H1 (cell line): ENCODE data around the gene KIFC1. TPM values are rescaled to one million over a fixed set of nuclear protein-coding genes. Genes with fewer than 3 reads are reported as not detected.

Source experiments
- CTCF ChIA-PET: fragments of 300-600 bp; sonication (Branson Sonifier 250); formaldehyde crosslinking; loops from one replicate; lab custom pipeline; 2021; ENCODE audit not compliant: partially characterized antibody; lab: Charles Lee
- POLR2A ChIA-PET: fragments of 300-600 bp; sonication (Branson Sonifier 250); formaldehyde crosslinking; loops from one replicate; lab custom pipeline; 2021; ENCODE audit warnings: inconsistent platforms; ENCODE audit not compliant: partially characterized antibody; lab: Charles Lee
- DNase-seq, 2 experiments: peaks; one replicate each; pipeline versions ENCODE4 v3.0.0 to v3.0.0-alpha.2; 2010 to 2022; ENCODE audit warnings: low spot score in 2 of 2, low read depth in 1 of 2, mixed read lengths in 1 of 2
- FAIRE-seq: peaks from 2 replicates; lab custom pipeline; 2011; peaks lifted over from hg19 to GRCh38; lab: Jason Lieb, UNC
- H2AFZ ChIP-seq: 2 replicates; pipeline ENCODE4 v1.8.1; 2012; ENCODE audit warnings: low read length, inconsistent platforms
- H2AK5ac ChIP-seq: 2 replicates; pipeline ENCODE4 v1.6.1; 2013; ENCODE audit warnings: low read depth, low read length
- H2BK120ac ChIP-seq: replicated peaks from 2 replicates; pipeline ENCODE3; 2013; ENCODE audit warnings: low read depth, low read length, inconsistent platforms
- H2BK12ac ChIP-seq: 2 replicates; pipeline ENCODE4 v1.6.1; 2013; ENCODE audit warnings: low read depth, low read length
- H2BK15ac ChIP-seq: 2 replicates; pipeline ENCODE4 v1.6.1; 2013; ENCODE audit warnings: low read length
- H2BK20ac ChIP-seq: 2 replicates; pipeline ENCODE4 v1.6.1; 2013; ENCODE audit warnings: low read length
- H2BK5ac ChIP-seq: 2 replicates; pipeline ENCODE4 v1.6.1; 2013; ENCODE audit warnings: low read depth, low read length
- H3K14ac ChIP-seq: 2 replicates; pipeline ENCODE4 v1.6.1; 2013; ENCODE audit warnings: inconsistent platforms; ENCODE audit not compliant: insufficient read length
- H3K18ac ChIP-seq: 2 replicates; pipeline ENCODE4 v1.6.1; 2013; ENCODE audit warnings: low read length; ENCODE audit errors: extremely low read depth
- H3K23ac ChIP-seq: 2 replicates; pipeline ENCODE4 v1.6.1; 2013; ENCODE audit warnings: inconsistent platforms; ENCODE audit not compliant: insufficient read length
- H3K23me2 ChIP-seq: 2 replicates; pipeline ENCODE4 v1.6.1; 2013; ENCODE audit warnings: low read depth, low read length
- H3K27ac ChIP-seq: 2 replicates; pipeline ENCODE4 v1.6.1; 2011; ENCODE audit warnings: low read depth, low read length, inconsistent platforms
- H3K27me3 ChIP-seq, 4 experiments: replicated peaks in 1 of 4; 1 replicate in 1 of 4; 2 replicates in 3 of 4; pipeline versions ENCODE4 v1.6.1 to v1.8.1; 2011 to 2013; ENCODE audit warnings: low read length in 3 of 4, mild to moderate bottlenecking in 3 of 4, inconsistent platforms in 2 of 4, mixed read lengths in 2 of 4, moderate library complexity in 1 of 4; ENCODE audit not compliant: control insufficient read depth in 3 of 4, insufficient read depth in 3 of 4; ENCODE audit errors: extremely low read depth in 1 of 4
- H3K36me3 ChIP-seq, 4 experiments: 2 replicates each; pipeline versions ENCODE4 v1.6.1 to v1.8.1; 2011 to 2013; ENCODE audit warnings: mild to moderate bottlenecking in 4 of 4, low read length in 3 of 4, moderate library complexity in 2 of 4, control low read depth in 1 of 4, inconsistent platforms in 1 of 4; ENCODE audit not compliant: insufficient read depth in 4 of 4, control insufficient read depth in 2 of 4
- H3K4ac ChIP-seq: replicated peaks from 2 replicates; pipeline ENCODE3; 2013; ENCODE audit warnings: low read length, low read depth, mixed read lengths, inconsistent platforms; ENCODE audit not compliant: insufficient read length
- H3K4me1 ChIP-seq, 4 experiments: replicated peaks in 1 of 4; 1 replicate in 1 of 4; 2 replicates in 3 of 4; pipeline versions ENCODE4 v1.6.1 to v1.8.1; 2011 to 2013; ENCODE audit warnings: low read length in 3 of 4, inconsistent platforms in 2 of 4, mixed read lengths in 1 of 4; ENCODE audit not compliant: insufficient read depth in 4 of 4, control insufficient read depth in 3 of 4
- H3K4me2 ChIP-seq, 2 experiments: 2 replicates each; pipeline versions ENCODE4 v1.6.1 to v1.8.1; 2011 to 2013; ENCODE audit warnings: low read depth in 2 of 2, low read length in 2 of 2, control low read depth in 1 of 2, inconsistent platforms in 1 of 2, mild to moderate bottlenecking in 1 of 2; ENCODE audit not compliant: insufficient read depth in 1 of 2
- H3K4me3 ChIP-seq, 4 experiments: fragments of 200-600, 300-600 bp in 1 of 4; sonication (generic), shearing (Covaris generic), sonication (Bioruptor Twin) in 1 of 4; 2 replicates each; pipeline versions ENCODE4 v1.5.1 to v1.8.1; 2011 to 2016; ENCODE audit warnings: low read length in 4 of 4, low read depth in 3 of 4, control low read depth in 2 of 4, inconsistent platforms in 2 of 4, mild to moderate bottlenecking in 2 of 4, mixed read lengths in 1 of 4, moderate library complexity in 1 of 4; ENCODE audit not compliant: insufficient read depth in 2 of 4; ENCODE audit errors: extremely low read depth in 1 of 4
- H3K56ac ChIP-seq: replicated peaks from 2 replicates; pipeline ENCODE3; 2013; ENCODE audit warnings: low read depth, mild to moderate bottlenecking, mixed read lengths, low read length, inconsistent platforms; ENCODE audit not compliant: insufficient read length
- H3K79me1 ChIP-seq: 2 replicates; pipeline ENCODE4 v1.6.1; 2013; ENCODE audit warnings: low read depth, low read length, control low read depth
- H3K79me2 ChIP-seq, 2 experiments: 2 replicates each; pipeline versions ENCODE4 v1.6.1 to v1.8.1; 2012 to 2013; ENCODE audit warnings: low read length in 2 of 2, mild to moderate bottlenecking in 2 of 2, inconsistent platforms in 1 of 2; ENCODE audit not compliant: insufficient read depth in 2 of 2, control insufficient read depth in 1 of 2
- H3K9ac ChIP-seq, 4 experiments: replicated peaks in 1 of 4; 1 replicate in 1 of 4; 2 replicates in 3 of 4; pipeline versions ENCODE4 v1.6.1 to v1.8.1; 2011 to 2013; ENCODE audit warnings: low read depth in 3 of 4, low read length in 3 of 4, control low read depth in 2 of 4, mild to moderate bottlenecking in 2 of 4, moderate library complexity in 2 of 4, inconsistent platforms in 1 of 4; ENCODE audit errors: extremely low read depth in 1 of 4
- H3K9me3 ChIP-seq, 2 experiments: 2 replicates each; pipeline versions ENCODE4 v1.6.1 to v1.8.1; 2012 to 2013; ENCODE audit warnings: mild to moderate bottlenecking in 2 of 2, moderate library complexity in 2 of 2, control low read depth in 1 of 2, inconsistent platforms in 1 of 2, low read depth in 1 of 2, low read length in 1 of 2, mixed read lengths in 1 of 2; ENCODE audit not compliant: insufficient read depth in 2 of 2
- H4K20me1 ChIP-seq, 2 experiments: replicated peaks in 1 of 2; 2 replicates each; pipeline versions ENCODE3 to v1.8.1; 2011 to 2013; ENCODE audit warnings: inconsistent platforms in 2 of 2, low read length in 2 of 2, mild to moderate bottlenecking in 1 of 2; ENCODE audit not compliant: insufficient read depth in 2 of 2, control insufficient read depth in 1 of 2
- H4K5ac ChIP-seq: 2 replicates; pipeline ENCODE4 v1.6.1; 2013; ENCODE audit warnings: low read length, low read depth, mixed read lengths, inconsistent platforms; ENCODE audit not compliant: insufficient read length
- H4K8ac ChIP-seq: 2 replicates; pipeline ENCODE4 v1.8.0; 2013; ENCODE audit warnings: mild to moderate bottlenecking, moderate library complexity, low read length, inconsistent platforms; ENCODE audit not compliant: insufficient read depth; ENCODE audit errors: extremely low read depth
- H4K91ac ChIP-seq: replicated peaks from 2 replicates; pipeline ENCODE3; 2013; ENCODE audit warnings: low read length, mixed read lengths, inconsistent platforms; ENCODE audit not compliant: insufficient read length
- KDM5A ChIP-seq: fragments of 200-600 bp; IDR thresholded peaks from 2 replicates; pipeline ENCODE4 v1.7.1; 2012; ENCODE audit warnings: mild to moderate bottlenecking, low read length, inconsistent platforms, mixed read lengths
- PHF8 ChIP-seq: fragments of 200-600 bp; sonication (generic); conservative IDR thresholded peaks from 2 replicates; pipeline ENCODE4 v1.7.1; 2012; ENCODE audit warnings: low read depth, mild to moderate bottlenecking, inconsistent platforms, low read length, moderate library complexity
- SAP30 ChIP-seq: fragments of 300-600 bp; sonication (generic); IDR thresholded peaks from 2 replicates; pipeline ENCODE4 v1.7.1; 2012; ENCODE audit warnings: low read length, moderate library complexity, mild to moderate bottlenecking, inconsistent platforms; ENCODE audit not compliant: insufficient read depth, insufficient replicate concordance
- SIN3A ChIP-seq, 2 experiments: IDR thresholded peaks in 1 of 2; conservative IDR thresholded peaks in 1 of 2; 2 replicates each; pipeline ENCODE4 v1.6.1; 2011 to 2012; ENCODE audit warnings: low read length in 2 of 2, improper control_type of control experiment in 1 of 2, low read depth in 1 of 2, mild to moderate bottlenecking in 1 of 2
- SP1 ChIP-seq: IDR thresholded peaks from 2 replicates; pipeline ENCODE4 v1.6.1; 2011; ENCODE audit warnings: low read depth, low read length
- WGBS, 2 experiments: shearing (Covaris generic) in 1 of 2; methylation state at CpG; one replicate each; pipeline versions ENCODE4 v1.1.6 to v1.1.7; 2013 to 2015; ENCODE audit warnings: low lambda C conversion rate in 2 of 2, mixed read lengths in 2 of 2, inconsistent platforms in 1 of 2, low coverage in 1 of 2, missing lambda C conversion rate in 1 of 2; ENCODE audit not compliant: insufficient replicate concordance in 2 of 2, insufficient coverage in 1 of 2, insufficient read length in 1 of 2; ENCODE audit errors: extremely low coverage in 1 of 2, missing lambda C conversion rate in 1 of 2; 5-methylcytosine and 5-hydroxymethylcytosine counted together
- polyA plus RNA-seq, 7 experiments: library from polyadenylated mRNA; depleted of rRNA in 3 of 7; stranded (reverse) in 5 of 7; unstranded in 2 of 7; fragments of >200 nt in 5 of 7; fragments of 200-250 nt in 2 of 7; gene quantifications; 1 replicate in 5 of 7; 2 replicates in 1 of 7; 4 replicates in 1 of 7; pipeline versions ENCODE4 v1.2.1 to v1.2.3, GENCODE V29; 2011 to 2013; ENCODE audit warnings: missing spikeins in 2 of 7, mixed read lengths in 2 of 7
- total RNA-seq: library from RNA; stranded (reverse); fragmentation: NEBNext Ultra II Directional; extraction: Animal tissue kit (Norgen Biotek cat#: 25700); gene quantifications from 2 replicates; pipeline ENCODE4 v1.2.1, GENCODE V29; 2021
- TF ChIP-seq, protein P1 (sequence below): IDR thresholded peaks from 2 replicates; pipeline ENCODE4 v1.6.1; 2012; ENCODE audit warnings: inconsistent platforms

KIFC1 gene
- total and polyA plus RNA-seq, 2 of the 8 experiments (the other 6 are each of a cell fraction or from before 2014, with no cell fraction given): 46.6 to 64.3 TPM

DNA sequence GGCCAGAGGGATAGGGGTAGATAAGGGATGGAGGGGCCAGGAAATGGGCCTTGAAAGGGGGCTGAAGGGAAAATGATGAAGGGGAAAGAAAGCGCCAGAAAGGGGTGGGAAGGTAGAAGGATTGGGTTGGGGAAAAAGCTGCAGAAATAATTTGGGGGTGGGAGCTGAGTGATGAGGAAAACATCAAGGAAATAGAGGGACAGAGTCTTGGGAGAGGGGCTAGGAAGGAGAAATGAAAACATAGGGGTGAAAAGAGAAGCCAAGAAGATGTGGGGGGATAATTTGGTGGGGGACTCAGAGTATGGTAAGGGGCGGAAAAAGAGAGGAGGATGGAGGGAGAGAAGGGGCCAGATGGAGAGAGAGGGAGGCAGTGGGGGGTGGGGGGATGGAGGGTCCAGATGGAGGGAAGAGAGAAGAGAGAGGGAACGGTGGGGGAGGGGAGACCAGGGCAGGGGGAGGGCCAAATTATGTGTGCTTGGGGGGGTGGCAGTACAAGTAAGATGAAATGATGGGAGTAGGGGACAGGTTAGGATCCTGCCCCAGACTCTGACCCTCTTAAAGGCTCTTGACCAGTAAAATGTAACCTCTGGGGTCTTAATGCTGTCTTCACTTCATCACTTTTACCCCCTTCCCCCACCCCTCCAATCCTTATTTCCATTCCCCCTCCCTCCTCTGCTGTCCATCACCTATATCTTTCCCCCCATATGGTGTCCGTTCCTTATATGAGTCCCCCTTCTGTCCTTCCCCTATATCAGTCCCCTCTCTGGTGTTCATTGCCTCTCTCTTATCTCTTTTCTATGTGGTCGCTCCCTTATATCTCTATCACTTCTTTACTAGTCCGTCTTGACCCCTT lies 29.1 kb downstream of the KIFC1 start:
- Histone ChIP-seq H4K91ac (peak overlapping the region; percentile 82), H2BK20ac (no peak overlapping the region), H2BK120ac (no peak overlapping the region), H4K20me1 (peaks cover under 1 to 8% of the 10 kb centered on the region in 2 experiments), H3K23me2 (peaks cover 30% of the 10 kb centered on the region), H3K36me3 (peaks cover under 1 to 19% (median 13%) of the 10 kb centered on the region in 4 experiments; a peak in 6 of 8 replicates), H2BK5ac (no peak overlapping the region; the same call in 1 of the 2 replicates), H3K14ac (no peak overlapping the region), H3K9me3 (no peaks in the 10 kb centered on the region), H3K79me1 (peaks cover 5% of the 10 kb centered on the region; the same call in 1 of the 2 replicates), H4K8ac (no peak overlapping the region), H3K4me1 (peaks cover 8 to 36% (median 15%) of the 10 kb centered on the region in 4 experiments), H3K9ac (peak overlapping the region in 3 of 4 experiments; percentile 9 to 79 (median 37); a peak in 4 of 7 replicates), H3K27me3 (no peaks in the 10 kb centered on the region), H4K5ac (no peak overlapping the region), H3K4ac (peak overlapping the region; percentile 27), H3K27ac (peak overlapping the region; percentile 54; the same call in 1 of the 2 replicates), H3K4me2 (peak overlapping the region; percentile 67 to 89), H3K56ac (peak overlapping the region; percentile 44), H2AK5ac (0 out of 2 replicates have a peak overlapping the region, but pooled peaks have one; percentile 29), H2BK12ac (no peak overlapping the region), H3K4me3 (peak overlapping the region; percentile 46 to 99 (median 60)), H3K23ac (no peak overlapping the region), H3K18ac (peak overlapping the region; percentile 60; the same call in 1 of the 2 replicates), H2BK15ac (no peak overlapping the region), H2AFZ (no peak overlapping the region), H3K79me2 (peaks cover 19 to 58% of the 10 kb centered on the region in 2 experiments)
- TF ChIP-seq PHF8: no peak
- TF ChIP-seq SP1: 0 out of 2 replicates have a peak, but pooled peaks have one; percentile 41
- TF ChIP-seq, protein P1, sequence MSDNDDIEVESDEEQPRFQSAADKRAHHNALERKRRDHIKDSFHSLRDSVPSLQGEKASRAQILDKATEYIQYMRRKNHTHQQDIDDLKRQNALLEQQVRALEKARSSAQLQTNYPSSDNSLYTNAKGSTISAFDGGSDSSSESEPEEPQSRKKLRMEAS: peak; percentile 30; the same call in 1 of the 2 replicates
- TF ChIP-seq KDM5A: peak; percentile 77; the same call in 1 of the 2 replicates
- 0 out of 4 replicates have a peak, but pooled peaks of 1 of the 2 experiments have one; percentile 31 for TF ChIP-seq SIN3A (conservative IDR thresholded peaks at IDR 0.05 in 1 of 2, IDR thresholded peaks at IDR 0.05 in 1 of 2; ENCODE audit: low read depth in 1 of 2, low read length in 2 of 2)
- no peak for TF ChIP-seq SAP30
- WGBS, 2 experiments: 84% methylated on average over 3 of the region's 6 CpGs; no CpG with 5 or more reads in 1 of the 2 experiments
- CTCF ChIA-PET: interaction anchor here (0.6 kb wide), 1 partner anchor 12 kb away, joined by 3 read pairs; no protein-coding TSS in a partner anchor
- DNase-seq (no peak), FAIRE-seq (no peak)
- POLR2A ChIA-PET: interaction anchor here (0.6 to 4.4 kb wide), 6 partner anchors 11 to 173 kb away, joined by 3 to 82 read pairs (median 3); no protein-coding TSS in a partner anchor
